GM23338 (cell line): Measurements from ENCODE around the gene TENM4.

Experiments used
- EZH2 ChIP-seq: fragments of 200-600 bp; sonication (generic); IDR thresholded peaks from one replicate; pipeline ENCODE4 v1.8.0; 2017; ENCODE audit warnings: antibody characterized with exemption, mild to moderate bottlenecking, low read depth; ENCODE audit not compliant: unreplicated experiment
- EZH2phosphoT487 ChIP-seq: fragments of 200-600 bp; sonication (generic); IDR thresholded peaks from one replicate; pipeline ENCODE4 v1.8.1; 2018; ENCODE audit warnings: antibody characterized with exemption; ENCODE audit not compliant: unreplicated experiment
- JUNB ChIP-seq: IDR thresholded peaks from one replicate; pipeline ENCODE4 v1.6.1; 2016; ENCODE audit warnings: antibody characterized with exemption; ENCODE audit not compliant: unreplicated experiment
- NANOG ChIP-seq: IDR thresholded peaks from 2 replicates; pipeline ENCODE4 v1.6.1; 2016; ENCODE audit warnings: antibody characterized with exemption, borderline replicate concordance
- POLR2AphosphoS5 ChIP-seq: IDR thresholded peaks from 2 replicates; pipeline ENCODE4 v1.6.1; 2016; ENCODE audit warnings: antibody characterized with exemption, low read depth
- REST ChIP-seq: IDR thresholded peaks from one replicate; pipeline ENCODE4 v1.6.1; 2018; ENCODE audit warnings: antibody characterized with exemption; ENCODE audit not compliant: unreplicated experiment
- ZNF331 ChIP-seq: fragments of 250-450 bp; sonication (Bioruptor Pico); IDR thresholded peaks from 2 replicates; pipeline ENCODE4 v1.5.0; 2020; ENCODE audit warnings: low read depth, mild to moderate bottlenecking, moderate library complexity
- TF ChIP-seq, protein P1 (sequence below), 2 experiments: fragments of 200-600 bp in 1 of 2; sonication (generic) in 1 of 2; conservative IDR thresholded peaks; 2 replicates each; pipeline versions ENCODE4 v1.5.1 to v1.6.1; 2016 to 2017; ENCODE audit warnings: antibody characterized with exemption in 2 of 2, low read depth in 2 of 2, mild to moderate bottlenecking in 2 of 2, moderate library complexity in 1 of 2

DNA sequence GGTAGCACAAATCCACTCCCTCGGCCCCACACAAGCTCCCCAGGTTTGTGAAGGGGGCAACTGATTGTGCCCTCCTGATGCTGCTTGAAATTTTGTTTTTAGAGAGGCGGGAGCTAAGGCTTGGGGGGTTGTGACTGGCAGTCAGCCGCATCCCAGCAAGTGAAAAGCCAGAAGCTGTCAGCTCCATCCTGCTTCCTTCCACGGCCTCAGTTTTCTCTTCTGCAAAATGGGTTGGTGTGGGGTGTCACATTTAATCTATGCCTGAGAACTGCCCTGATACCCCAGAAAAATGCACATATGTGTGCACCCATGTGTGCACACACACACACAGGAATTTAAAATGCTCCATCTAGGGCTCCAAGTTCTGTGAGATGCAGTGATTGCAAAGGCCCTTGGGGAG is 358.6 kb downstream of the TENM4 start:
- TF ChIP-seq REST (no peak), EZH2 (no peak), POLR2AphosphoS5 (no peak), NANOG (no peak), EZH2phosphoT487 (no peak), ZNF331 (CRISPR knock-in tag) (no peak), JUNB (no peak)
- TF ChIP-seq, protein P1, sequence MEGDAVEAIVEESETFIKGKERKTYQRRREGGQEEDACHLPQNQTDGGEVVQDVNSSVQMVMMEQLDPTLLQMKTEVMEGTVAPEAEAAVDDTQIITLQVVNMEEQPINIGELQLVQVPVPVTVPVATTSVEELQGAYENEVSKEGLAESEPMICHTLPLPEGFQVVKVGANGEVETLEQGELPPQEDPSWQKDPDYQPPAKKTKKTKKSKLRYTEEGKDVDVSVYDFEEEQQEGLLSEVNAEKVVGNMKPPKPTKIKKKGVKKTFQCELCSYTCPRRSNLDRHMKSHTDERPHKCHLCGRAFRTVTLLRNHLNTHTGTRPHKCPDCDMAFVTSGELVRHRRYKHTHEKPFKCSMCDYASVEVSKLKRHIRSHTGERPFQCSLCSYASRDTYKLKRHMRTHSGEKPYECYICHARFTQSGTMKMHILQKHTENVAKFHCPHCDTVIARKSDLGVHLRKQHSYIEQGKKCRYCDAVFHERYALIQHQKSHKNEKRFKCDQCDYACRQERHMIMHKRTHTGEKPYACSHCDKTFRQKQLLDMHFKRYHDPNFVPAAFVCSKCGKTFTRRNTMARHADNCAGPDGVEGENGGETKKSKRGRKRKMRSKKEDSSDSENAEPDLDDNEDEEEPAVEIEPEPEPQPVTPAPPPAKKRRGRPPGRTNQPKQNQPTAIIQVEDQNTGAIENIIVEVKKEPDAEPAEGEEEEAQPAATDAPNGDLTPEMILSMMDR (conservative IDR thresholded peaks at IDR 0.05; ENCODE audit: low read depth in 2 of 2) = no peak
